Tibial artery (tissue), 4 donors: ENCODE data around the gene WDR20.

Experiments
- DNase-seq, 2 donors: peaks; one replicate each; pipeline ENCODE4 v3.0.0-alpha.2; 2019
- H3K27ac ChIP-seq, 2 donors: fragments of 200-600 bp; sonication (generic) in 1 of 2; 1 replicate in 1 of 2; 2 replicates in 1 of 2; pipeline ENCODE4 v1.5.1; 2018 to 2019; ENCODE audit warnings: mild to moderate bottlenecking in 1 of 2
- H3K27me3 ChIP-seq, 2 donors: fragments of 200-600 bp; sonication (generic) in 1 of 2; one replicate each; pipeline versions ENCODE4 v1.5.1 to v1.6.0; 2016 to 2019
- H3K36me3 ChIP-seq, 3 donors: fragments of 200-600 bp; sonication (generic) in 2 of 3; one replicate each; pipeline ENCODE4 v1.5.1; 2016 to 2019; ENCODE audit warnings: mild to moderate bottlenecking in 2 of 3
- H3K4me1 ChIP-seq, 4 donors: fragments of 200-600 bp; sonication (generic) in 2 of 4; 1 replicate in 3 of 4; 2 replicates in 1 of 4; pipeline ENCODE4 v1.5.1; 2016 to 2019
- H3K4me3 ChIP-seq, 2 donors: fragments of 200-600 bp; sonication (generic) in 1 of 2; 1 replicate in 1 of 2; 2 replicates in 1 of 2; pipeline ENCODE4 v1.5.1; 2018 to 2019; ENCODE audit warnings: mild to moderate bottlenecking in 2 of 2
- H3K9me3 ChIP-seq, 3 donors: fragments of 200-600 bp; sonication (generic) in 1 of 3; one replicate each; pipeline ENCODE4 v1.5.1; 2016 to 2019
- intact Hi-C: fragments of 100-400 bp; cut with DNase I; formaldehyde crosslinking; loops from one replicate; pipeline ENCODE4 v1.15.0; 2023; ENCODE audit warnings: low total_unique reads
- TF ChIP-seq, protein P1 (sequence below), 2 experiments: fragments of 200-600 bp in 1 of 2; fragments of 450-650 bp in 1 of 2; IDR thresholded peaks; one replicate each; pipeline ENCODE4 v1.5.1; 2017 to 2019; ENCODE audit warnings: antibody characterized with exemption in 2 of 2, mild to moderate bottlenecking in 1 of 2, moderate library complexity in 1 of 2

The WDR20 gene

DNA sequence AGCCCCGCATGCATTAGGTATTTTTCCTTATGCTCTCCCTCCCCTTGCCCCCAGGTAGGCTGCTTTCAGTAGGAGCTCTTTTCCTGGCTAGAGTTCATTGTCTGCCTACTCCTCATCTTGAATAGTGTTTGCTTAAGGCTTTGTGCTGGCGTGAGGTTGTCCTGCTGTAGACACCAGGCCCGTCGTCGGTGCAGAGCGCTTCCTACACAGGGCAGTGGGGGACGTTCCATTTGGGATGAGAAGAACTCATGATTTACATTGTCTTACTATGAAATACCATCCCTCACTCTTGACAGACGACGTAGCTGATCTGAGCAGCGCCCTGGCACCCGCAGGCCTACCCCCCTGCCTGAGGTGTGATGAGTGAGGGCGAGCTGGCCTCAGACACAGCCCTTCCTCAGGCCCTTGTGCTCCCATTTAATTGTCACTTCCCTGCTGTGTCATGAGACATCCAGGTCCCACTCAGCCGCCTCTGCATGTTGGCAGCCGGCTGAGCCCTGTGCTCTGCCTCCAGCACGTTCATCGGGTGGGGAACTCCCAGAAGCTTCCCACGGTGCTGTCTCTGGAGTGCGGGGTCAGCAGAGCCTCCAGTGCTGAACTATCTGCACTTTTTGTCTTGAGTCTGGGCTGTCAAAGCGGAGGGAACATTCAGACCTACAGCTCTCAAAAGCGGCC is 76.0 kb downstream of the WDR20 start:
- no peaks in the 10 kb centered on the region for H3K9me3 ChIP-seq
- TF ChIP-seq, protein P1, sequence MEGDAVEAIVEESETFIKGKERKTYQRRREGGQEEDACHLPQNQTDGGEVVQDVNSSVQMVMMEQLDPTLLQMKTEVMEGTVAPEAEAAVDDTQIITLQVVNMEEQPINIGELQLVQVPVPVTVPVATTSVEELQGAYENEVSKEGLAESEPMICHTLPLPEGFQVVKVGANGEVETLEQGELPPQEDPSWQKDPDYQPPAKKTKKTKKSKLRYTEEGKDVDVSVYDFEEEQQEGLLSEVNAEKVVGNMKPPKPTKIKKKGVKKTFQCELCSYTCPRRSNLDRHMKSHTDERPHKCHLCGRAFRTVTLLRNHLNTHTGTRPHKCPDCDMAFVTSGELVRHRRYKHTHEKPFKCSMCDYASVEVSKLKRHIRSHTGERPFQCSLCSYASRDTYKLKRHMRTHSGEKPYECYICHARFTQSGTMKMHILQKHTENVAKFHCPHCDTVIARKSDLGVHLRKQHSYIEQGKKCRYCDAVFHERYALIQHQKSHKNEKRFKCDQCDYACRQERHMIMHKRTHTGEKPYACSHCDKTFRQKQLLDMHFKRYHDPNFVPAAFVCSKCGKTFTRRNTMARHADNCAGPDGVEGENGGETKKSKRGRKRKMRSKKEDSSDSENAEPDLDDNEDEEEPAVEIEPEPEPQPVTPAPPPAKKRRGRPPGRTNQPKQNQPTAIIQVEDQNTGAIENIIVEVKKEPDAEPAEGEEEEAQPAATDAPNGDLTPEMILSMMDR (IDR thresholded peaks at IDR 0.05), result no peak
- no peak overlapping the region for H3K4me3 ChIP-seq
- no peak for DNase-seq
- H3K27me3 ChIP-seq, result no peaks in the 10 kb centered on the region
- H3K36me3 ChIP-seq, result peaks cover 0 to 42% (median 15%) of the 10 kb centered on the region in 3 donors
- peaks cover 0 to 20% (median 12%) of the 10 kb centered on the region in 4 donors for H3K4me1 ChIP-seq
- intact Hi-C loops, result no loop called here
- no peak overlapping the region for H3K27ac ChIP-seq

DNA sequence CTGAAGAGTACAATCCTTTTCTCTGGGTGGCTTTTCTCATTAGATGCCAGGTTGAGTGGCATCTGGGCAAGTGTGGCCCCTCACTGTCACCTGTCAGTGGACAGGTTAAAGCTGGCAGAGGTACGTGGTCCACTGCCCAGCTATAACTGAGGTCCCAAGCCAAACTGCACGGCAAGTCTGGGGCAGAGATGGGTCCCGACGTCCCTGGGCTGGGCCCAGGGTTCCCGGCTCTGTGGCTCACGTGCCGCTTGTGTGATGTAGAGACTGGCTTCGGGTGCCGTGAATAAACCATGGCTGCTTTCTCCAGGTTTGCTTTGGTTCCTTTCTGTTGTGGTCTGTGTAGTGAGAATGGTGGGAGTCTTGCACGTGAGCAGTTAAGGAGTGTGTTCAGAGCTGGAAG is 77.7 kb downstream of the WDR20 start:
- Histone ChIP-seq H3K9me3 (no peaks in the 10 kb centered on the region), H3K4me1 (peaks cover 0 to 20% (median 12%) of the 10 kb centered on the region in 4 donors), H3K36me3 (peaks cover 0 to 41% (median 12%) of the 10 kb centered on the region in 3 donors), H3K4me3 (no peak overlapping the region), H3K27ac (no peak overlapping the region), H3K27me3 (no peaks in the 10 kb centered on the region)
- intact Hi-C loops, result no loop called here
- TF ChIP-seq, protein P1 (IDR thresholded peaks at IDR 0.05), result no peak
- DNase-seq, result no peak

DNA sequence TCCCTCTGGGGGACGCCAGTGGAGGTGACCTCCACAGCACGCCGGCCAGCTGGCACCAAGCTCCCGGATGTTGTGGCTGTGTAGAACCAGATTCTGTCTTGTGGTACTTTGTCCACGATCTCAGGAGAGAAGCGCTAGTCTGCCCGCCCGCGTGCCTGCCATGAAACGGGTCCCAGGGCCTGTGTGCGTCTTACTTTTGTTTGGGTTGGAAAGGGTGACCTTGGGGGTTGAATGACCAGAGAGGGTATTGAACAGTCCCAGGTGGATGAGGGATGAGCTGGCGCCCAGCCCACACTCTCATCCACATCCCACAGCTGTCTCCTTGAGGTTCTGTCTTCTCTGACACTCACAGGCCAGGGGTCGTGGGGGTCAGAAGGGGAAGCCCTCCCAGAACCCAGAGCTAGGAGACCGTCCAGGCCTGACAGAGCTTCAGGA is 78.3 kb downstream of the WDR20 start:
- Histone ChIP-seq H3K36me3 (peaks cover 0 to 41% (median 18%) of the 10 kb centered on the region in 3 donors), H3K9me3 (no peaks in the 10 kb centered on the region), H3K4me1 (peaks cover 0 to 20% (median 12%) of the 10 kb centered on the region in 4 donors), H3K4me3 (no peak overlapping the region), H3K27me3 (no peaks in the 10 kb centered on the region), H3K27ac (no peak overlapping the region)
- intact Hi-C loops, result no loop called here
- no peak for DNase-seq
- TF ChIP-seq, protein P1 (IDR thresholded peaks at IDR 0.05), result no peak

DNA sequence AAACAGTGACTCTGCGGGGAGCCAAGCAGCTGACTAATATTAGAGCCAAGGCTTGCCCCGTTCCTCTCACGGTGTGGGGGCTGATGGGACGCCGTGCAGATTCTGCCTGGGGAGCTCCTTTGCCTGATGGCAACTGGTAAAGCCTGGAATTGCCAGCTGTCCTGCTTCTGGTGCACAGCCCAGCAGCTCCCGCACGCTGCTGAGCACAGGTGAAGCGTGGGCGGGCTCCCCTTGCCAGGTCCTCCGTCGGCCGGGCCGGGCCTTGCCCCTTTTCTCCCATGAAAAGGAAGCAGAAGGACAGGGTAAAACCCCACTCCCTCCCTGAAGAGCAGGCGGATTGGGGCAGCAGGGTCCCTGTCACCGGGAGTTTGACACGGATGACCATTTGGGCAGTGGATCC is 79.0 kb downstream of the WDR20 start:
- intact Hi-C loops, result no loop called here
- DNase-seq, result no peak
- Histone ChIP-seq H3K27ac (no peak overlapping the region), H3K9me3 (no peaks in the 10 kb centered on the region), H3K4me1 (peaks cover 0 to 20% (median 12%) of the 10 kb centered on the region in 4 donors), H3K4me3 (no peak overlapping the region), H3K36me3 (peaks cover 0 to 43% (median 18%) of the 10 kb centered on the region in 3 donors), H3K27me3 (no peaks in the 10 kb centered on the region)
- TF ChIP-seq, protein P1 (IDR thresholded peaks at IDR 0.05), result no peak

DNA sequence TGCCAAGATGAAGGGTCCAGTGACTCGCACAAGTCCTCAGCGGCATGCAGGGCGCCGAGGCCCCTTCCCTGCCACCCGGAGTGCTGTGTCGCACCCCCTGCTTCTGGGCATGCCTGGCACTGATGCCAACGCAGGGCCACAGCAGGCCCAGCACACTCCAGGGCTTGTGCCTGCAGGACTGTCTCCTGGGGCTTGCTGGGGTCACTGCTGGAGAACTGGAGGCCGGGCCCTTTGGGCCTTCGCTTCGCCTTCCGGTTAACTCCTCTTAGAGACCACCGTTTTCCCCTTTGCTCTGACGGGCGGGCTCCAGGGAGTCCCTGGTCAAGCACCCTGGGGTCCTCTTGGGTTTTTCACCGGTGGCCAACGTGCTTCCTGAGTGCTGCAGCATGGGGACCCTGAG is 79.6 kb downstream of the WDR20 start:
- TF ChIP-seq, protein P1 (IDR thresholded peaks at IDR 0.05), result no peak
- H3K4me1 ChIP-seq, result peaks cover 0 to 17% (median 12%) of the 10 kb centered on the region in 4 donors
- no peaks in the 10 kb centered on the region for H3K27me3 ChIP-seq
- H3K4me3 ChIP-seq, result no peak overlapping the region
- no peaks in the 10 kb centered on the region for H3K9me3 ChIP-seq
- no peak overlapping the region for H3K27ac ChIP-seq
- DNase-seq, result no peak
- peaks cover 0 to 47% (median 18%) of the 10 kb centered on the region in 3 donors for H3K36me3 ChIP-seq
- intact Hi-C loops, result no loop called here
